ENCODE data around the gene MCAM.

MCAM gene

GRCh38 chr11:119284344-119285157 lies 32.4 kb downstream of the MCAM start:
- H3K27me3 ChIP-seq, result no peaks in the 10 kb centered on the region
- H3K36me3 ChIP-seq, result peaks cover 16% of the 10 kb centered on the region
- peak; percentile 57 for TF ChIP-seq CTCF (IDR thresholded peaks at IDR 0.05; ENCODE audit: low read depth, low read length)
- no peaks in the 10 kb centered on the region for H3K4me1 ChIP-seq
- H3K4me3 ChIP-seq (ENCODE audit: low read depth, low read length), result no peak overlapping the region
- DNase-seq, result no peak
- no peaks in the 10 kb centered on the region for H3K9me3 ChIP-seq

- no peak for TF ChIP-seq CTCF (IDR thresholded peaks at IDR 0.05; ENCODE audit: low read depth, low read length)
- DNase-seq, result no peak
- no peaks in the 10 kb centered on the region for H3K4me1 ChIP-seq
- H3K9me3 ChIP-seq, result no peaks in the 10 kb centered on the region
- H3K4me3 ChIP-seq (ENCODE audit: low read depth, low read length), result no peak overlapping the region
- peaks cover 17% of the 10 kb centered on the region for H3K36me3 ChIP-seq
- H3K27me3 ChIP-seq, result no peaks in the 10 kb centered on the region
These were observed 34.4 kb downstream of the MCAM start for GRCh38 chr11:119282495-119282894.

GRCh38 chr11:119277660-119278059 lies 39.3 kb downstream of the MCAM start:
- no peaks in the 10 kb centered on the region for H3K4me1 ChIP-seq
- no peak for DNase-seq
- no peak for TF ChIP-seq CTCF (IDR thresholded peaks at IDR 0.05; ENCODE audit: low read depth, low read length)
- no peak overlapping the region for H3K4me3 ChIP-seq (ENCODE audit: low read depth, low read length)
- peaks cover 19% of the 10 kb centered on the region for H3K36me3 ChIP-seq
- H3K27me3 ChIP-seq, result no peaks in the 10 kb centered on the region
- no peaks in the 10 kb centered on the region; the same call in 1 of the 2 replicates for H3K9me3 ChIP-seq

GRCh38 chr11:119273721-119274120 lies 43.2 kb downstream of the MCAM start:
- no peaks in the 10 kb centered on the region for H3K27me3 ChIP-seq
- DNase-seq, result no peak

GRCh38 chr11:119267645-119268044 lies 49.3 kb downstream of the MCAM start:
- Histone ChIP-seq H3K9me3 (no peaks in the 10 kb centered on the region), H3K27me3 (no peaks in the 10 kb centered on the region), H3K4me1 (no peaks in the 10 kb centered on the region), H3K4me3 (ENCODE audit: low read depth, low read length) (no peak overlapping the region), H3K36me3 (no peaks in the 10 kb centered on the region)
- DNase-seq, result no peak
- no peak for TF ChIP-seq CTCF (IDR thresholded peaks at IDR 0.05; ENCODE audit: low read depth, low read length)

More at GRCh38 chr11:119273721-119274120, 43.2 kb downstream of the MCAM start:
- H3K4me1 ChIP-seq, result no peaks in the 10 kb centered on the region
- no peak overlapping the region for H3K4me3 ChIP-seq (ENCODE audit: low read depth, low read length)
- TF ChIP-seq CTCF (IDR thresholded peaks at IDR 0.05; ENCODE audit: low read depth, low read length), result no peak
- peaks cover 18% of the 10 kb centered on the region for H3K36me3 ChIP-seq
- no peaks in the 10 kb centered on the region; the same call in 1 of the 2 replicates for H3K9me3 ChIP-seq

- DNase-seq, result no peak
- no peaks in the 10 kb centered on the region for H3K9me3 ChIP-seq
- H3K27me3 ChIP-seq, result no peaks in the 10 kb centered on the region
- H3K4me3 ChIP-seq (ENCODE audit: low read depth, low read length), result no peak overlapping the region
- H3K36me3 ChIP-seq, result no peaks in the 10 kb centered on the region
- no peak for TF ChIP-seq CTCF (IDR thresholded peaks at IDR 0.05; ENCODE audit: low read depth, low read length)
- H3K4me1 ChIP-seq, result no peaks in the 10 kb centered on the region
These were observed 50.2 kb downstream of the MCAM start for GRCh38 chr11:119266517-119267255.
